Naive B cell (primary cell): ENCODE results near the gene SPRN. TPM values are rescaled to one million over a fixed set of nuclear protein-coding genes. Genes with fewer than 3 reads are reported as not detected.
A peak's percentile ranks its signal among the peaks of the same experiment; 100 is the strongest.
"Not testable (repeated sequence)": the region's sequence is repeated elsewhere in the genome, so short reads cannot be mapped to it uniquely, and the experiment has no call there.

Experiments
- ATAC-seq, 2 donors: fragments of 150-1000 bp; cut with Tn5 transposase; 2 replicates each; pipeline ENCODE4 v1.10.0; 2021; ENCODE audit warnings: low read depth in 2 of 2, mild to moderate bottlenecking in 2 of 2, moderate library complexity in 2 of 2
- DNase-seq: peaks from one replicate; pipeline ENCODE4 v3.0.0; 2022
- H3K27ac Mint-ChIP-seq, 6 donors: one replicate each; pipeline ENCODE4 v1.8.0; 2020 to 2022; ENCODE audit warnings: mild to moderate bottlenecking in 6 of 6, mixed read lengths in 6 of 6, moderate library complexity in 5 of 6, inconsistent platforms in 2 of 6
- H3K27me3 Mint-ChIP-seq, 3 donors: one replicate each; pipeline ENCODE4 v1.8.0; 2021 to 2022; ENCODE audit warnings: mixed read lengths in 3 of 3, mild to moderate bottlenecking in 1 of 3
- H3K36me3 Mint-ChIP-seq, 2 donors: one replicate each; pipeline ENCODE4 v1.8.0; 2020 to 2022; ENCODE audit warnings: mixed read lengths in 2 of 2, inconsistent platforms in 1 of 2, mild to moderate bottlenecking in 1 of 2
- H3K4me1 Mint-ChIP-seq, 3 donors: one replicate each; pipeline ENCODE4 v1.8.0; 2020 to 2022; ENCODE audit warnings: mixed read lengths in 3 of 3, inconsistent platforms in 1 of 3, mild to moderate bottlenecking in 1 of 3, moderate library complexity in 1 of 3
- H3K4me3 Mint-ChIP-seq, 8 donors: one replicate each; pipeline ENCODE4 v1.8.0; 2020 to 2022; ENCODE audit warnings: mild to moderate bottlenecking in 8 of 8, mixed read lengths in 8 of 8, moderate library complexity in 8 of 8, inconsistent platforms in 2 of 8
- H3K9me3 Mint-ChIP-seq, 7 donors: one replicate each; pipeline ENCODE4 v1.8.0; 2020 to 2022; ENCODE audit warnings: mixed read lengths in 7 of 7, mild to moderate bottlenecking in 5 of 7, inconsistent platforms in 2 of 7, moderate library complexity in 1 of 7
- polyA plus RNA-seq, 6 donors: library from polyadenylated mRNA; unstranded; fragments of 300-500 nt; fragmentation: Illumina TruSeq; gene quantifications; one replicate each; pipeline ENCODE4 v1.2.3, GENCODE V29; 2021; ENCODE audit warnings: low read depth in 6 of 6

SPRN gene
- polyA plus RNA-seq, 6 donors from 2014 or later = 0.28 to 0.68 (median 0.39) TPM; not detected in 1

GRCh38 chr10:133378251-133379096, 46.0 kb downstream of the SPRN start:
- Mint-ChIP-seq H3K4me3 (peak overlapping the region; percentile 74 to 95 (median 86)), H3K9me3 (no peaks in the 10 kb centered on the region), H3K27ac (peak overlapping the region in 4 of 6 donors; percentile 32 to 82 (median 75)), H3K27me3 (no peaks in the 10 kb centered on the region), H3K4me1 (peaks cover 26 to 53% (median 40%) of the 10 kb centered on the region in 3 donors), H3K36me3 (peaks cover 0 to 4% of the 10 kb centered on the region in 2 donors)
- DNase-seq (peak; percentile 54), ATAC-seq (peak; percentile 34 to 38)

GRCh38 chr10:133377818-133378250, 46.6 kb downstream of the SPRN start:
- peaks cover 26 to 53% (median 41%) of the 10 kb centered on the region in 3 donors for H3K4me1 Mint-ChIP-seq
- no peak for DNase-seq
- no peak overlapping the region for H3K27ac Mint-ChIP-seq
- no peaks in the 10 kb centered on the region for H3K27me3 Mint-ChIP-seq
- H3K9me3 Mint-ChIP-seq = no peaks in the 10 kb centered on the region
- peak overlapping the region; percentile 74 to 95 (median 86) for H3K4me3 Mint-ChIP-seq
- no peak for ATAC-seq
- peaks cover 0 to 3% of the 10 kb centered on the region in 2 donors for H3K36me3 Mint-ChIP-seq

- peak overlapping the region; percentile 74 to 95 (median 83) for H3K4me3 Mint-ChIP-seq
- ATAC-seq (no peak), DNase-seq (no peak)
- peaks cover 26 to 53% (median 41%) of the 10 kb centered on the region in 3 donors for H3K4me1 Mint-ChIP-seq
- H3K27me3 Mint-ChIP-seq = no peaks in the 10 kb centered on the region
- H3K36me3 Mint-ChIP-seq = no peaks in the 10 kb centered on the region
- H3K27ac Mint-ChIP-seq = peak overlapping the region in 1 of 6 donors; percentile 81
- no peaks in the 10 kb centered on the region for H3K9me3 Mint-ChIP-seq
Observed at GRCh38 chr10:133377025-133377817, 47.2 kb downstream of the SPRN start.

GRCh38 chr10:133376183-133376582, 48.2 kb downstream of the SPRN start:
- not testable (repeated sequence) for ATAC-seq, DNase-seq, H3K9me3 Mint-ChIP-seq, H3K27me3 Mint-ChIP-seq, H3K27ac Mint-ChIP-seq, H3K36me3 Mint-ChIP-seq
- Mint-ChIP-seq H3K4me3 (peak overlapping the region in 6 of 8 donors; percentile 16 to 80 (median 74)), H3K4me1 (peaks cover 24 to 52% (median 39%) of the 10 kb centered on the region in 3 donors)

- no peaks in the 10 kb centered on the region for H3K36me3 Mint-ChIP-seq
- ATAC-seq = no peak
- H3K4me3 Mint-ChIP-seq = peak overlapping the region in 5 of 8 donors; percentile 29 to 80 (median 79)
- no peak for DNase-seq
- H3K9me3 Mint-ChIP-seq = no peaks in the 10 kb centered on the region
- H3K4me1 Mint-ChIP-seq = peaks cover 19 to 48% (median 32%) of the 10 kb centered on the region in 3 donors
- peak overlapping the region in 3 of 6 donors; percentile 65 to 99 (median 89) for H3K27ac Mint-ChIP-seq
- H3K27me3 Mint-ChIP-seq = no peaks in the 10 kb centered on the region
Observed at GRCh38 chr10:133375357-133376115, 48.9 kb downstream of the SPRN start.

- peak within 1 kb of the TSS; percentile 63 to 99 (median 82) for H3K27ac Mint-ChIP-seq
- peak within 1 kb of the TSS; percentile 80 to 95 (median 90) for H3K4me3 Mint-ChIP-seq
Observed at GRCh38 chr10:133373174-133374090, 51.0 kb downstream of the SPRN start, which contains the start of gene ECHS1. TSS of gene ECHS1 (minus strand) at chr10:133373354. CDS start at chr10:133373333, 21 bp downstream.

GRCh38 chr10:133372507-133372906, 51.9 kb downstream of the SPRN start:
- Mint-ChIP-seq H3K4me3 (peak overlapping the region; percentile 77 to 90 (median 80)), H3K27ac (peak overlapping the region in 1 of 6 donors; percentile 9)

More at GRCh38 chr10:133373174-133374090, 51.0 kb downstream of the SPRN start, which contains the start of gene ECHS1:
- peak; percentile 95 to 97 for ATAC-seq
- Mint-ChIP-seq H3K9me3 (no peaks in the 10 kb centered on the region), H3K27me3 (no peaks in the 10 kb centered on the region), H3K36me3 (no peaks in the 10 kb centered on the region), H3K4me1 (peaks cover 11 to 43% (median 24%) of the 10 kb centered on the region in 3 donors)
- DNase-seq = peak; percentile 92

More at GRCh38 chr10:133372507-133372906, 51.9 kb downstream of the SPRN start:
- DNase-seq (no peak), ATAC-seq (no peak)
- H3K36me3 Mint-ChIP-seq = peaks cover 0 to 7% of the 10 kb centered on the region in 2 donors
- peaks cover 11 to 43% (median 24%) of the 10 kb centered on the region in 3 donors for H3K4me1 Mint-ChIP-seq
- no peaks in the 10 kb centered on the region for H3K9me3 Mint-ChIP-seq
- no peaks in the 10 kb centered on the region for H3K27me3 Mint-ChIP-seq

Other genes starting within 250 kb of the SPRN start
- under 1 TPM in 5 of 6 donors, not detected in 1; 0.23 to 0.61 (median 0.27) TPM for gene UTF1, start 194.4 kb downstream of the SPRN start, polyA plus RNA-seq
- under 1 TPM in 5 of 6 donors, not detected in 1; 0.12 to 0.23 (median 0.16) TPM for gene VENTX, start 186.8 kb downstream of the SPRN start, polyA plus RNA-seq
- gene ADAM8, start 147.8 kb downstream of the SPRN start, polyA plus RNA-seq = 10 to 100 TPM; 30.0 to 56.1 (median 34.6) TPM
- 10 to 100 TPM; 19.6 to 36.2 (median 25.9) TPM for gene TUBGCP2, start 115.8 kb downstream of the SPRN start, polyA plus RNA-seq
- gene ZNF511, start 115.7 kb downstream of the SPRN start, polyA plus RNA-seq = 10 to 100 TPM; 60.6 to 86.0 (median 75.6) TPM
- not detected for gene CALY, start 87.7 kb downstream of the SPRN start, polyA plus RNA-seq
- not detected for gene PRAP1, start 77.3 kb downstream of the SPRN start, polyA plus RNA-seq
- gene FUOM, start 66.6 kb downstream of the SPRN start, polyA plus RNA-seq = 10 to 100 TPM; 31.3 to 46.5 (median 42.0) TPM
- 100 to 1,000 TPM in 4 of 6 donors, 10 to 100 TPM in 2; 89.3 to 121 (median 110) TPM for gene ECHS1, start 51.3 kb downstream of the SPRN start, polyA plus RNA-seq
- gene PAOX, start 45.4 kb downstream of the SPRN start, polyA plus RNA-seq = 10 to 100 TPM; 45.3 to 63.2 (median 53.5) TPM
- 10 to 100 TPM; 41.1 to 82.6 (median 47.3) TPM for gene MTG1, start 30.5 kb downstream of the SPRN start, polyA plus RNA-seq
- gene SCART1, start 29.3 kb upstream of the SPRN start, polyA plus RNA-seq = under 1 TPM in 1 of 6 donors, not detected in 5; 0.08 TPM
- under 1 TPM in 1 of 6 donors, not detected in 5; 0.04 TPM for gene CYP2E1, start 102.7 kb upstream of the SPRN start, polyA plus RNA-seq
- 1 to 10 TPM in 1 of 6 donors, under 1 TPM in 1, not detected in 4; 0.45 to 2.2 TPM for gene SYCE1, start 141.0 kb upstream of the SPRN start, polyA plus RNA-seq
- not detected for gene FRG2B, start 202.2 kb upstream of the SPRN start, polyA plus RNA-seq